Smooth muscle cell (in vitro differentiated cells): ENCODE measurements around the gene NFKBIE. TPM values are rescaled to one million over a fixed set of nuclear protein-coding genes. Genes with fewer than 3 reads are reported as not detected.

Experiments used
- DNase-seq: peaks from one replicate; lab custom pipeline; 2025; ENCODE audit not compliant: unreplicated experiment; lab: John Stamatoyannopoulos, UW
- H2AFZ ChIP-seq: fragments of 200-600 bp; sonication (generic); 2 replicates; pipeline ENCODE4 v1.6.0; 2016; ENCODE audit warnings: antibody characterized with exemption, low read depth, mild to moderate bottlenecking
- H3F3A ChIP-seq: fragments of 200-600 bp; sonication (generic); 2 replicates; pipeline ENCODE4 v1.6.0; 2017; ENCODE audit warnings: antibody characterized with exemption, low read depth
- H3K27ac ChIP-seq: fragments of 200-600 bp; sonication (generic); 2 replicates; pipeline ENCODE4 v1.5.1; 2016; ENCODE audit warnings: low read depth, mild to moderate bottlenecking
- H3K27me3 ChIP-seq: fragments of 200-600 bp; sonication (generic); 2 replicates; pipeline ENCODE4 v1.6.1; 2016; ENCODE audit warnings: low read depth, mild to moderate bottlenecking
- H3K36me3 ChIP-seq: fragments of 200-600 bp; sonication (generic); 2 replicates; pipeline ENCODE4 v1.5.1; 2016; ENCODE audit warnings: low read depth
- H3K4me1 ChIP-seq: fragments of 200-600 bp; sonication (generic); 2 replicates; pipeline ENCODE4 v1.5.1; 2016; ENCODE audit warnings: low read depth
- H3K4me2 ChIP-seq: fragments of 200-600 bp; sonication (generic); 2 replicates; pipeline ENCODE4 v1.6.0; 2016; ENCODE audit warnings: mild to moderate bottlenecking
- H3K4me3 ChIP-seq: fragments of 200-600 bp; sonication (generic); 2 replicates; pipeline ENCODE4 v1.5.1; 2016; ENCODE audit warnings: mild to moderate bottlenecking
- H3K79me2 ChIP-seq: fragments of 200-600 bp; sonication (generic); 2 replicates; pipeline ENCODE4 v1.6.0; 2016; ENCODE audit warnings: low read depth, mild to moderate bottlenecking
- H3K9ac ChIP-seq: fragments of 200-600 bp; sonication (generic); 2 replicates; pipeline ENCODE4 v1.6.0; 2016; ENCODE audit warnings: low read depth
- H3K9me3 ChIP-seq: fragments of 200-600 bp; sonication (generic); replicated peaks from 2 replicates; pipeline ENCODE4 v1.5.1; 2016; ENCODE audit warnings: low read depth
- H4K20me1 ChIP-seq: fragments of 200-600 bp; sonication (generic); 2 replicates; pipeline ENCODE4 v1.6.0; 2016; ENCODE audit warnings: low read depth
- CTCF ChIP-seq: fragments of 200-600 bp; sonication (generic); IDR thresholded peaks from 2 replicates; pipeline ENCODE4 v1.5.1; 2017; ENCODE audit warnings: borderline replicate concordance, mild to moderate bottlenecking, antibody characterized with exemption; ENCODE audit not compliant: insufficient read depth, poor library complexity, severe bottlenecking
- WGBS: methylation state at CpG from one replicate; pipeline ENCODE4 v1.1.7; 2016; ENCODE audit warnings: low lambda C conversion rate; 5-methylcytosine and 5-hydroxymethylcytosine counted together
- polyA plus RNA-seq: library from polyadenylated mRNA; unstranded; fragments of >200 nt; fragmentation: Nextera tagmentation; extraction: Ambion mirVana; gene quantifications from 2 replicates; pipeline ENCODE4 v1.2.1, GENCODE V29; 2016
- total RNA-seq: library from RNA; depleted of rRNA; stranded (reverse); fragments of >200 nt; gene quantifications from 2 replicates; pipeline ENCODE4 v1.2.3, GENCODE V29; 2014

Gene NFKBIE
- total and polyA plus RNA-seq, 2 experiments from 2014 or later, result 7.0 to 12.3 TPM

GRCh38 chr6:44254191-44255104 is 10.9 kb downstream of the NFKBIE start:
- H3K27me3 ChIP-seq, result no peaks in the 10 kb centered on the region
- peaks cover 17% of the 10 kb centered on the region for H3K4me1 ChIP-seq
- 85% methylated on average over 12 of the region's 12 CpGs for WGBS
- H3F3A ChIP-seq, result peaks cover 62% of the 10 kb centered on the region
- no peak overlapping the region for H3K4me2 ChIP-seq
- H3K4me3 ChIP-seq, result no peak overlapping the region
- DNase-seq, result no peak
- peaks cover 57% of the 10 kb centered on the region for H3K79me2 ChIP-seq
- H4K20me1 ChIP-seq, result peaks cover 72% of the 10 kb centered on the region
- no peak overlapping the region for H2AFZ ChIP-seq
- H3K9me3 ChIP-seq, result no peaks in the 10 kb centered on the region
- H3K27ac ChIP-seq, result peak overlapping the region; percentile 7
- no peak for TF ChIP-seq CTCF
- peaks cover 32% of the 10 kb centered on the region for H3K36me3 ChIP-seq
- H3K9ac ChIP-seq, result no peak overlapping the region

DNA sequence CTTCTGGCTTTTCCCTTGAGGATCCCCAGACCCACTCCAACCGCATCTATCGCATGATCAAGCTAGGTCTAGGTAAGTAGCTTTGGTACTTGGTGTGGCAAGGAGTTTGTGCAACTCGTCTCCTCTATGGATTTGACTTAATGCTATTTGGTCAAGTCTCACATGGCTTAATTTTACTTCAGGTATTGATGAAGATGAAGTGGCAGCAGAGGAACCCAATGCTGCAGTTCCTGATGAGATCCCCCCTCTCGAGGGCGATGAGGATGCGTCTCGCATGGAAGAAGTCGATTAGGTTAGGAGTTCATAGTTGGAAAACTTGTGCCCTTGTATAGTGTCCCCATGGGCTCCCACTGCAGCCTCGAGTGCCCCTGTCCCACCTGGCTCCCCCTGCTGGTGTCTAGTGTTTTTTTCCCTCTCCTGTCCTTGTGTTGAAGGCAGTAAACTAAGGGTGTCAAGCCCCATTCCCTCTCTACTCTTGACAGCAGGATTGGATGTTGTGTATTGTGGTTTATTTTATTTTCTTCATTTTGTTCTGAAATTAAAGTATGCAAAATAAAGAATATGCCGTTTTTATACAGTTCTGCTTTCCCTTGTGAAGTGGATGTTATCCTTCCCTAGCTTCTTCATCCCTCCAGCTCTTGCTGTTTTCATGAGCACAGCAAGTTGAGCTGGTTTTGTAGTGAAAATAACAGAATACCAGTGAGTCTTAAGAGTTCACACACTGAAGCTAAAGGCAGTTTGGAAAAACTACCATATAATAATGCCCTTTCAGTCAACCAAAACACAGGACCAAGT is 11.8 kb downstream of the NFKBIE start:
- Histone ChIP-seq H3K4me3 (no peak overlapping the region), H4K20me1 (peaks cover 82% of the 10 kb centered on the region), H3K9me3 (no peaks in the 10 kb centered on the region), H3K36me3 (peaks cover 35% of the 10 kb centered on the region), H3K4me1 (peaks cover 26% of the 10 kb centered on the region), H3K9ac (no peak overlapping the region), H3K27me3 (no peaks in the 10 kb centered on the region), H2AFZ (no peak overlapping the region), H3F3A (peaks cover 66% of the 10 kb centered on the region), H3K4me2 (no peak overlapping the region), H3K79me2 (peaks cover 66% of the 10 kb centered on the region), H3K27ac (peak overlapping the region; percentile 7)
- 86% methylated on average over 10 of the region's 10 CpGs for WGBS
- peak; percentile 43 for TF ChIP-seq CTCF
- DNase-seq, result no peak

DNA sequence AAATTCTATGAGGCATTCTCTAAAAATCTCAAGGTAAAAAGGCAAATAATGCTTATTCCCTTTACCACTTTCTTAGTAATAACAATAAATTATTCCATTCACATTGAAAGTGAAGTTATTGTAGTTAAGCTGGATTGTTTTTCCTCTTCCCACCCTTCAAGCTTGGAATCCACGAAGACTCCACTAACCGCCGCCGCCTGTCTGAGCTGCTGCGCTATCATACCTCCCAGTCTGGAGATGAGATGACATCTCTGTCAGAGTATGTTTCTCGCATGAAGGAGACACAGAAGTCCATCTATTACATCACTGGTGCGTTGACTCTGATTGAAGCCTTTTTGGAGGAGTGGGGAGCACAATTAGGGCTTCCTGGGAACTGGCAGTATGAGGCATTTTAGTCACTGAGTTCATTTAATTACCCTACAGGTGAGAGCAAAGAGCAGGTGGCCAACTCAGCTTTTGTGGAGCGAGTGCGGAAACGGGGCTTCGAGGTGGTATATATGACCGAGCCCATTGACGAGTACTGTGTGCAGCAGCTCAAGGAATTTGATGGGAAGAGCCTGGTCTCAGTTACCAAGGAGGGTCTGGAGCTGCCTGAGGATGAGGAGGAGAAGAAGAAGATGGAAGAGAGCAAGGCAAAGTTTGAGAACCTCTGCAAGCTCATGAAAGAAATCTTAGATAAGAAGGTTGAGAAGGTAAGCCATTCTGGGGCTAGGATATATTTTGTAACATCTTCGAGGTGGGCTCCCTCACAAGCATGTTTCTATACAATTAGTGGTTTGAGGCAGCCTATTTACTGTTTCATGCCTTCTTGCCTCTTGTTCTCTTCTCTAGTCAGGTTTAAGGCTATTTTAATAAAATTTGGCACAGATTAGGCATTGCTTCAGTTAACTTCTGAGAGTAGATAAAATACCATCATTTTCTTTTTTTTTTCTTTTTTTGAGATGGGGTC is 13.5 kb downstream of the NFKBIE start:
- no peaks in the 10 kb centered on the region for H3K9me3 ChIP-seq
- peaks cover 79% of the 10 kb centered on the region for H3K79me2 ChIP-seq
- peaks cover 97% of the 10 kb centered on the region for H4K20me1 ChIP-seq
- H3K27ac ChIP-seq, result peak overlapping the region; percentile 62
- H3F3A ChIP-seq, result peaks cover 63% of the 10 kb centered on the region
- H3K9ac ChIP-seq, result no peak overlapping the region
- TF ChIP-seq CTCF, result no peak
- H3K4me1 ChIP-seq, result peaks cover 26% of the 10 kb centered on the region
- H2AFZ ChIP-seq, result no peak overlapping the region
- 95% methylated on average over 14 of the region's 14 CpGs for WGBS
- H3K4me2 ChIP-seq, result no peak overlapping the region
- H3K4me3 ChIP-seq, result no peak overlapping the region
- no peak for DNase-seq
- H3K27me3 ChIP-seq, result no peaks in the 10 kb centered on the region
- peaks cover 35% of the 10 kb centered on the region for H3K36me3 ChIP-seq
